Hepatocyte (in vitro differentiated cells): ENCODE data around the gene TMEM9B.

Source experiments
- CTCF ChIP-seq: fragments of 200-600 bp; sonication (generic); IDR thresholded peaks from 2 replicates; pipeline ENCODE4 v1.5.1; 2016; ENCODE audit warnings: antibody characterized with exemption, mild to moderate bottlenecking; ENCODE audit not compliant: poor library complexity
- EZH2 ChIP-seq: fragments of 200-600 bp; sonication (generic); IDR thresholded peaks from 2 replicates; pipeline ENCODE4 v1.6.1; 2016; ENCODE audit warnings: antibody characterized with exemption, mild to moderate bottlenecking, borderline replicate concordance
- EZH2phosphoT487 ChIP-seq: fragments of 200-600 bp; sonication (generic); IDR thresholded peaks from one replicate; pipeline ENCODE4 v1.6.1; 2018; ENCODE audit warnings: antibody characterized with exemption, mild to moderate bottlenecking, low read depth, moderate library complexity; ENCODE audit not compliant: unreplicated experiment, severe bottlenecking

GRCh38 chr11:8989453-8989852 is 25.2 kb upstream of the TMEM9B start:
- TF ChIP-seq CTCF (no peak), EZH2 (no peak), EZH2phosphoT487 (no peak)
